Mammary epithelial cell (primary cell): ENCODE measurements around the gene MED4.

Source experiments
- EZH2 ChIP-seq: IDR thresholded peaks from 2 replicates; pipeline ENCODE4 v1.6.1; 2012; ENCODE audit warnings: low read length, inconsistent platforms, borderline replicate concordance
- TF ChIP-seq, protein P1 (sequence below), 2 donors: IDR thresholded peaks in 1 of 2; conservative IDR thresholded peaks in 1 of 2; 2 replicates each; pipeline ENCODE4 v1.5.1; 2011 to 2012; ENCODE audit warnings: inconsistent platforms in 2 of 2, low read length in 2 of 2, mild to moderate bottlenecking in 2 of 2, control low read depth in 1 of 2, low read depth in 1 of 2; ENCODE audit not compliant: insufficient read depth in 1 of 2; ENCODE audit errors: extremely low read depth in 1 of 2

- TF ChIP-seq, protein P1, sequence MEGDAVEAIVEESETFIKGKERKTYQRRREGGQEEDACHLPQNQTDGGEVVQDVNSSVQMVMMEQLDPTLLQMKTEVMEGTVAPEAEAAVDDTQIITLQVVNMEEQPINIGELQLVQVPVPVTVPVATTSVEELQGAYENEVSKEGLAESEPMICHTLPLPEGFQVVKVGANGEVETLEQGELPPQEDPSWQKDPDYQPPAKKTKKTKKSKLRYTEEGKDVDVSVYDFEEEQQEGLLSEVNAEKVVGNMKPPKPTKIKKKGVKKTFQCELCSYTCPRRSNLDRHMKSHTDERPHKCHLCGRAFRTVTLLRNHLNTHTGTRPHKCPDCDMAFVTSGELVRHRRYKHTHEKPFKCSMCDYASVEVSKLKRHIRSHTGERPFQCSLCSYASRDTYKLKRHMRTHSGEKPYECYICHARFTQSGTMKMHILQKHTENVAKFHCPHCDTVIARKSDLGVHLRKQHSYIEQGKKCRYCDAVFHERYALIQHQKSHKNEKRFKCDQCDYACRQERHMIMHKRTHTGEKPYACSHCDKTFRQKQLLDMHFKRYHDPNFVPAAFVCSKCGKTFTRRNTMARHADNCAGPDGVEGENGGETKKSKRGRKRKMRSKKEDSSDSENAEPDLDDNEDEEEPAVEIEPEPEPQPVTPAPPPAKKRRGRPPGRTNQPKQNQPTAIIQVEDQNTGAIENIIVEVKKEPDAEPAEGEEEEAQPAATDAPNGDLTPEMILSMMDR (conservative IDR thresholded peaks at IDR 0.05 in 1 of 2, IDR thresholded peaks at IDR 0.05 in 1 of 2; ENCODE audit: extremely low read depth in 1 of 2, insufficient read depth in 1 of 2, low read depth in 1 of 2, low read length in 2 of 2), result no peak
- no peak for TF ChIP-seq EZH2
Measured at GRCh38 chr13:48069573-48069972, 25.3 kb downstream of the MED4 start.
